HCT116 (cell line): ENCODE results near the gene DRG2. TPM values are rescaled to one million over a fixed set of nuclear protein-coding genes. Genes with fewer than 3 reads are reported as not detected.

ENCODE experiments used
- ATAC-seq: fragments of 200-7000 bp; cut with Tn5 transposase; 2 replicates; pipeline ENCODE4 v1.9.1; 2020; ENCODE audit warnings: mild to moderate bottlenecking, moderate library complexity
- BruUV-seq: library from RNA; stranded (reverse); fragments of 400-500 nt; replicated peaks from 2 replicates; lab custom pipeline; 2021; lab: Mats Ljungman, UMichigan
- CTCF ChIA-PET: fragments of 300-600 bp; sonication (Branson Sonifier 250); formaldehyde crosslinking; loops from one replicate; lab custom pipeline; 2021; ENCODE audit warnings: antibody characterized with exemption; lab: Charles Lee
- POLR2A ChIA-PET: fragments of 300-600, 350-600 bp; sonication (Branson Sonifier 250); formaldehyde crosslinking; loops from one replicate; lab custom pipeline; 2021; ENCODE audit warnings: antibody characterized with exemption; lab: Charles Lee
- RAD21 ChIA-PET, 2 experiments: fragments of 300-600 bp; sonication (Branson Sonifier 250); formaldehyde crosslinking; loops; one replicate each; lab custom pipeline; 2023; ENCODE audit warnings: low total read pairs in 2 of 2; ENCODE audit not compliant: uncharacterized antibody in 2 of 2, unreplicated experiment in 2 of 2, low non-redundant PET in 1 of 2; lab: Charles Lee
- DNase-seq: peaks from one replicate; pipeline ENCODE4 v3.0.0-alpha.2; 2010; ENCODE audit warnings: low read depth, low spot score
- H2AFZ ChIP-seq: fragments of 200-600 bp; shearing (Covaris generic), sonication (generic); 2 replicates; pipeline ENCODE4 v1.6.1; 2017; ENCODE audit warnings: low read depth, mixed run types, mixed read lengths, antibody characterized with exemption, low read length; ENCODE audit not compliant: poor library complexity, severe bottlenecking
- H3K27ac ChIP-seq: 2 replicates; pipeline ENCODE4 v1.5.1; 2012; ENCODE audit warnings: low read depth, low read length
- H3K27me3 ChIP-seq: fragments of 200-600 bp; sonication (generic); 2 replicates; pipeline ENCODE4 v1.6.1; 2016; ENCODE audit warnings: mixed run types, low read length, mixed read lengths; ENCODE audit not compliant: insufficient read depth
- H3K36me3 ChIP-seq, 2 experiments: fragments of 200-500 bp in 1 of 2; fragments of 200-600 bp in 1 of 2; sonication (Bioruptor generic) in 1 of 2; sonication (generic) in 1 of 2; 2 replicates each; pipeline versions ENCODE4 v1.5.1 to v1.6.1; 2014 to 2016; ENCODE audit warnings: low read length in 2 of 2, inconsistent platforms in 1 of 2, mixed read lengths in 1 of 2, mixed run types in 1 of 2; ENCODE audit not compliant: insufficient read depth in 2 of 2, control insufficient read depth in 1 of 2
- H3K4me1 ChIP-seq, 2 experiments: fragments of 200-600 bp in 1 of 2; sonication (generic) in 1 of 2; 2 replicates each; pipeline versions ENCODE4 v1.5.1 to v1.6.1; 2012 to 2017; ENCODE audit warnings: low read length in 2 of 2, inconsistent platforms in 1 of 2, mild to moderate bottlenecking in 1 of 2, mixed read lengths in 1 of 2, mixed run types in 1 of 2, moderate library complexity in 1 of 2; ENCODE audit not compliant: insufficient read depth in 2 of 2, control insufficient read depth in 1 of 2
- H3K4me2 ChIP-seq: fragments of 200-600 bp; sonication (generic); 2 replicates; pipeline ENCODE4 v1.6.1; 2017; ENCODE audit warnings: mixed run types, low read length, mixed read lengths
- H3K4me3 ChIP-seq, 2 experiments: fragments of 200-600 bp in 1 of 2; sonication (generic) in 1 of 2; replicated peaks in 1 of 2; 2 replicates each; pipeline ENCODE4 v1.5.1; 2011 to 2016; ENCODE audit warnings: low read length in 2 of 2, control low read depth in 1 of 2, low read depth in 1 of 2, mild to moderate bottlenecking in 1 of 2, mixed read lengths in 1 of 2, mixed run types in 1 of 2
- H3K79me2 ChIP-seq: fragments of 200-600 bp; sonication (generic); 2 replicates; pipeline ENCODE4 v1.6.1; 2017; ENCODE audit warnings: mild to moderate bottlenecking, mixed run types, low read length, moderate library complexity, mixed read lengths; ENCODE audit not compliant: insufficient read depth
- H3K9ac ChIP-seq: fragments of 200-600 bp; sonication (generic); 2 replicates; pipeline ENCODE4 v1.6.1; 2016; ENCODE audit warnings: low read length, mixed read lengths
- H3K9me2 ChIP-seq: fragments of 200-600 bp; sonication (generic), shearing (Covaris generic); 2 replicates; pipeline ENCODE4 v1.6.1; 2017; ENCODE audit warnings: mixed run types, mild to moderate bottlenecking, moderate library complexity; ENCODE audit not compliant: insufficient read depth
- H3K9me3 ChIP-seq, 2 experiments: fragments of 200-500 bp in 1 of 2; fragments of 200-600 bp in 1 of 2; sonication (Bioruptor generic) in 1 of 2; sonication (generic) in 1 of 2; 2 replicates each; pipeline ENCODE4 v1.6.1; 2014 to 2017; ENCODE audit warnings: low read length in 2 of 2, mixed read lengths in 2 of 2, inconsistent platforms in 1 of 2, low read depth in 1 of 2, mild to moderate bottlenecking in 1 of 2, mixed run types in 1 of 2, moderate library complexity in 1 of 2; ENCODE audit not compliant: control insufficient read depth in 1 of 2, insufficient read depth in 1 of 2
- H4K20me1 ChIP-seq: fragments of 200-600 bp; sonication (generic), shearing (Covaris generic); 2 replicates; pipeline ENCODE4 v1.6.1; 2017; ENCODE audit warnings: mixed run types, mild to moderate bottlenecking, moderate library complexity; ENCODE audit not compliant: insufficient read depth
- CTCF ChIP-seq, 3 experiments: fragments of 200-600 bp in 1 of 3; sonication (generic) in 1 of 3; IDR thresholded peaks in 2 of 3; conservative IDR thresholded peaks in 1 of 3; 2 replicates each; pipeline ENCODE4 v1.5.1; 2012 to 2017; ENCODE audit warnings: low read depth in 2 of 3, low read length in 2 of 3, antibody characterized with exemption in 1 of 3, borderline replicate concordance in 1 of 3, control low read depth in 1 of 3, mild to moderate bottlenecking in 1 of 3, mixed read lengths in 1 of 3, mixed run types in 1 of 3, moderate library complexity in 1 of 3; ENCODE audit not compliant: insufficient read depth in 1 of 3
- ELF1 ChIP-seq: IDR thresholded peaks from 2 replicates; pipeline ENCODE4 v1.6.1; 2012; ENCODE audit warnings: low read depth, borderline replicate concordance
- FOSL1 ChIP-seq: IDR thresholded peaks from 2 replicates; pipeline ENCODE4 v1.6.1; 2012; ENCODE audit warnings: low read depth
- MAX ChIP-seq: IDR thresholded peaks from 2 replicates; pipeline ENCODE4 v1.6.1; 2012
- POLR2AphosphoS5 ChIP-seq: IDR thresholded peaks from 2 replicates; pipeline ENCODE4 v1.6.1; 2011; ENCODE audit warnings: mild to moderate bottlenecking, low read depth, low read length, moderate library complexity
- RAD21 ChIP-seq: IDR thresholded peaks from 2 replicates; pipeline ENCODE4 v1.6.1; 2012; ENCODE audit warnings: low read depth, mild to moderate bottlenecking
- TCF7L2 ChIP-seq: IDR thresholded peaks from 2 replicates; pipeline ENCODE4 v1.7.0; 2011; ENCODE audit warnings: borderline replicate concordance, inconsistent platforms; ENCODE audit not compliant: insufficient read depth, insufficient read length; ENCODE audit errors: extremely low read depth
- intact Hi-C: fragments of 100-400 bp; cut with micrococcal nuclease; formaldehyde crosslinking; loops from 2 replicates; pipeline ENCODE4 v1.10.0; 2022
- total RNA-seq: library from RNA; stranded (reverse); gene quantifications from one replicate; pipeline ENCODE4 v1.2.1, GENCODE V29; 2021; ENCODE audit not compliant: unreplicated experiment
- TF ChIP-seq, protein P1 (sequence below): IDR thresholded peaks from 2 replicates; pipeline ENCODE4 v1.6.1; 2012; ENCODE audit warnings: low read depth

DRG2 gene
- total RNA-seq, 1 experiment from 2014 or later = 41.0 TPM

GRCh38 chr17:18042983-18043382, 44.8 kb upstream of the DRG2 start:
- DNase-seq = no peak
- no peak overlapping the region for H2AFZ ChIP-seq
- no peak overlapping the region for H3K27ac ChIP-seq
- no TSS peak for BruUV-seq
- no peak overlapping the region for H3K4me3 ChIP-seq
- H3K9ac ChIP-seq = no peak overlapping the region
- H3K79me2 ChIP-seq = peaks cover 12% of the 10 kb centered on the region
- CTCF ChIA-PET = no interaction called here
- TF ChIP-seq, protein P1, sequence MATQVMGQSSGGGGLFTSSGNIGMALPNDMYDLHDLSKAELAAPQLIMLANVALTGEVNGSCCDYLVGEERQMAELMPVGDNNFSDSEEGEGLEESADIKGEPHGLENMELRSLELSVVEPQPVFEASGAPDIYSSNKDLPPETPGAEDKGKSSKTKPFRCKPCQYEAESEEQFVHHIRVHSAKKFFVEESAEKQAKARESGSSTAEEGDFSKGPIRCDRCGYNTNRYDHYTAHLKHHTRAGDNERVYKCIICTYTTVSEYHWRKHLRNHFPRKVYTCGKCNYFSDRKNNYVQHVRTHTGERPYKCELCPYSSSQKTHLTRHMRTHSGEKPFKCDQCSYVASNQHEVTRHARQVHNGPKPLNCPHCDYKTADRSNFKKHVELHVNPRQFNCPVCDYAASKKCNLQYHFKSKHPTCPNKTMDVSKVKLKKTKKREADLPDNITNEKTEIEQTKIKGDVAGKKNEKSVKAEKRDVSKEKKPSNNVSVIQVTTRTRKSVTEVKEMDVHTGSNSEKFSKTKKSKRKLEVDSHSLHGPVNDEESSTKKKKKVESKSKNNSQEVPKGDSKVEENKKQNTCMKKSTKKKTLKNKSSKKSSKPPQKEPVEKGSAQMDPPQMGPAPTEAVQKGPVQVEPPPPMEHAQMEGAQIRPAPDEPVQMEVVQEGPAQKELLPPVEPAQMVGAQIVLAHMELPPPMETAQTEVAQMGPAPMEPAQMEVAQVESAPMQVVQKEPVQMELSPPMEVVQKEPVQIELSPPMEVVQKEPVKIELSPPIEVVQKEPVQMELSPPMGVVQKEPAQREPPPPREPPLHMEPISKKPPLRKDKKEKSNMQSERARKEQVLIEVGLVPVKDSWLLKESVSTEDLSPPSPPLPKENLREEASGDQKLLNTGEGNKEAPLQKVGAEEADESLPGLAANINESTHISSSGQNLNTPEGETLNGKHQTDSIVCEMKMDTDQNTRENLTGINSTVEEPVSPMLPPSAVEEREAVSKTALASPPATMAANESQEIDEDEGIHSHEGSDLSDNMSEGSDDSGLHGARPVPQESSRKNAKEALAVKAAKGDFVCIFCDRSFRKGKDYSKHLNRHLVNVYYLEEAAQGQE = no peak
- no peak for TF ChIP-seq POLR2AphosphoS5
- no peak for TF ChIP-seq ELF1
- TF ChIP-seq TCF7L2 = no peak
- TF ChIP-seq MAX = no peak
- no peaks in the 10 kb centered on the region for H4K20me1 ChIP-seq
- POLR2A ChIA-PET = no interaction called here
- H3K27me3 ChIP-seq = no peaks in the 10 kb centered on the region
- H3K9me2 ChIP-seq = no peaks in the 10 kb centered on the region
- 0 out of 4 replicates have a peak, but pooled peaks cover 0 to 3% of the 10 kb centered on the region in 2 experiments for H3K36me3 ChIP-seq
- no peak overlapping the region for H3K4me2 ChIP-seq
- ATAC-seq = no peak
- intact Hi-C loops = no loop called here
- RAD21 ChIA-PET = no interaction called here
- H3K9me3 ChIP-seq = no peaks in the 10 kb centered on the region
- peaks cover 2 to 14% of the 10 kb centered on the region in 2 experiments; a peak in 2 of 4 replicates for H3K4me1 ChIP-seq

- Histone ChIP-seq H3K79me2 (peaks cover 12% of the 10 kb centered on the region), H3K27ac (no peak overlapping the region), H3K9me2 (no peaks in the 10 kb centered on the region), H3K27me3 (no peaks in the 10 kb centered on the region), H3K4me3 (no peak overlapping the region), H3K4me2 (no peak overlapping the region), H4K20me1 (no peaks in the 10 kb centered on the region), H3K9ac (no peak overlapping the region), H3K9me3 (no peaks in the 10 kb centered on the region), H2AFZ (no peak overlapping the region), H3K4me1 (peaks cover 0 to 10% of the 10 kb centered on the region in 2 experiments; a peak in 2 of 4 replicates), H3K36me3 (0 out of 4 replicates have a peak, but pooled peaks cover 0 to 3% of the 10 kb centered on the region in 2 experiments)
- intact Hi-C loops = no loop called here
- POLR2A ChIA-PET = no interaction called here
- CTCF ChIA-PET = no interaction called here
- TF ChIP-seq CTCF (IDR thresholded peaks at IDR 0.05 in 2 of 3, conservative IDR thresholded peaks at IDR 0.05 in 1 of 3; ENCODE audit: borderline replicate concordance in 1 of 3, insufficient read depth in 1 of 3, low read depth in 2 of 3, low read length in 2 of 3) (peak; percentile 5 to 21 (median 20); a peak in 2 of 6 replicates), RAD21 (peak; percentile 47; the same call in 1 of the 2 replicates), FOSL1 (no peak)
- DNase-seq (peak; percentile 12), ATAC-seq (no peak)
- RAD21 ChIA-PET = no interaction called here
- no TSS peak for BruUV-seq
Measured at GRCh38 chr17:18043491-18043890, 44.3 kb upstream of the DRG2 start.
